Tibial artery (tissue), 4 donors: ENCODE measurements around the gene ZNF106.

ENCODE experiments used
- DNase-seq, 2 donors: peaks; one replicate each; pipeline ENCODE4 v3.0.0-alpha.2; 2019
- H3K27ac ChIP-seq, 2 donors: fragments of 200-600 bp; sonication (generic) in 1 of 2; 1 replicate in 1 of 2; 2 replicates in 1 of 2; pipeline ENCODE4 v1.5.1; 2018 to 2019; ENCODE audit warnings: mild to moderate bottlenecking in 1 of 2
- H3K27me3 ChIP-seq, 2 donors: fragments of 200-600 bp; sonication (generic) in 1 of 2; one replicate each; pipeline versions ENCODE4 v1.5.1 to v1.6.0; 2016 to 2019
- H3K36me3 ChIP-seq, 3 donors: fragments of 200-600 bp; sonication (generic) in 2 of 3; one replicate each; pipeline ENCODE4 v1.5.1; 2016 to 2019; ENCODE audit warnings: mild to moderate bottlenecking in 2 of 3
- H3K4me1 ChIP-seq, 4 donors: fragments of 200-600 bp; sonication (generic) in 2 of 4; 1 replicate in 3 of 4; 2 replicates in 1 of 4; pipeline ENCODE4 v1.5.1; 2016 to 2019
- H3K4me3 ChIP-seq, 2 donors: fragments of 200-600 bp; sonication (generic) in 1 of 2; 1 replicate in 1 of 2; 2 replicates in 1 of 2; pipeline ENCODE4 v1.5.1; 2018 to 2019; ENCODE audit warnings: mild to moderate bottlenecking in 2 of 2
- H3K9me3 ChIP-seq, 3 donors: fragments of 200-600 bp; sonication (generic) in 1 of 3; one replicate each; pipeline ENCODE4 v1.5.1; 2016 to 2019
- CTCF ChIP-seq, 2 experiments: fragments of 200-600 bp in 1 of 2; fragments of 450-650 bp in 1 of 2; IDR thresholded peaks; one replicate each; pipeline ENCODE4 v1.5.1; 2017 to 2019; ENCODE audit warnings: antibody characterized with exemption in 2 of 2, mild to moderate bottlenecking in 1 of 2, moderate library complexity in 1 of 2
- intact Hi-C: fragments of 100-400 bp; cut with DNase I; formaldehyde crosslinking; loops from one replicate; pipeline ENCODE4 v1.15.0; 2023; ENCODE audit warnings: low total_unique reads

ZNF106 gene

GRCh38 chr15:42405863-42406482, 85.0 kb downstream of the ZNF106 start:
- Histone ChIP-seq H3K36me3 (peaks cover 6 to 84% (median 26%) of the 10 kb centered on the region in 3 donors), H3K4me3 (no peak overlapping the region), H3K4me1 (no peaks in the 10 kb centered on the region), H3K27ac (no peak overlapping the region), H3K27me3 (no peaks in the 10 kb centered on the region), H3K9me3 (no peaks in the 10 kb centered on the region)
- DNase-seq, result no peak
- TF ChIP-seq CTCF (IDR thresholded peaks at IDR 0.05), result no peak
- intact Hi-C loops, result no loop called here

GRCh38 chr15:42404461-42405235, 86.3 kb downstream of the ZNF106 start:
- intact Hi-C loops, result no loop called here
- Histone ChIP-seq H3K4me1 (no peaks in the 10 kb centered on the region), H3K27me3 (no peaks in the 10 kb centered on the region), H3K9me3 (no peaks in the 10 kb centered on the region), H3K36me3 (peaks cover 0 to 81% (median 16%) of the 10 kb centered on the region in 3 donors), H3K27ac (no peak overlapping the region), H3K4me3 (no peak overlapping the region)
- DNase-seq, result no peak
- TF ChIP-seq CTCF (IDR thresholded peaks at IDR 0.05), result no peak

GRCh38 chr15:42403389-42403788, 87.6 kb downstream of the ZNF106 start:
- Histone ChIP-seq H3K4me3 (no peak overlapping the region), H3K27ac (no peak overlapping the region), H3K9me3 (no peaks in the 10 kb centered on the region), H3K4me1 (no peaks in the 10 kb centered on the region), H3K27me3 (no peaks in the 10 kb centered on the region), H3K36me3 (peaks cover 3 to 77% (median 20%) of the 10 kb centered on the region in 3 donors)
- no peak for TF ChIP-seq CTCF (IDR thresholded peaks at IDR 0.05)
- DNase-seq, result no peak
- intact Hi-C loops, result no loop called here

GRCh38 chr15:42402455-42403205, 88.3 kb downstream of the ZNF106 start:
- Histone ChIP-seq H3K9me3 (no peaks in the 10 kb centered on the region), H3K4me3 (no peak overlapping the region), H3K4me1 (no peaks in the 10 kb centered on the region), H3K27ac (no peak overlapping the region), H3K36me3 (peaks cover 3 to 69% (median 20%) of the 10 kb centered on the region in 3 donors), H3K27me3 (no peaks in the 10 kb centered on the region)
- intact Hi-C loops, result no loop called here
- no peak for TF ChIP-seq CTCF (IDR thresholded peaks at IDR 0.05)
- no peak for DNase-seq

- H3K9me3 ChIP-seq, result no peaks in the 10 kb centered on the region
- H3K4me3 ChIP-seq, result no peak overlapping the region
- H3K4me1 ChIP-seq, result no peaks in the 10 kb centered on the region
- no peaks in the 10 kb centered on the region for H3K27me3 ChIP-seq
- H3K27ac ChIP-seq, result no peak overlapping the region
- DNase-seq, result no peak
- TF ChIP-seq CTCF (IDR thresholded peaks at IDR 0.05), result no peak
- H3K36me3 ChIP-seq, result peaks cover 3 to 61% (median 20%) of the 10 kb centered on the region in 3 donors
- intact Hi-C loops, result no loop called here
These were observed 89.1 kb downstream of the ZNF106 start for GRCh38 chr15:42401544-42402454.
